ENCODE measurements around the gene DDX41. TPM values are rescaled to one million over a fixed set of nuclear protein-coding genes. Genes with fewer than 3 reads are reported as not detected.

DDX41 gene
- total RNA-seq, 2 donors from 2014 or later: 70.1 to 230 TPM

GRCh38 chr5:177497292-177498012, 19.3 kb downstream of the DDX41 start, which contains the start of gene PDLIM7:
TSS of gene PDLIM7 (minus strand) at chr5:177497604. CDS start at chr5:177496512, 1,092 bp downstream.
- peak within 1 kb of the TSS; percentile 67 to 70 for H3K27ac Mint-ChIP-seq
- ATAC-seq: peak; percentile 81 to 91
- H3K36me3 Mint-ChIP-seq: no peaks in the 10 kb centered on the region
- DNase-seq (ENCODE audit: low spot score in 2 of 2): peak; percentile 96 to 98
- H3K9me3 Mint-ChIP-seq: no peaks in the 10 kb centered on the region

GRCh38 chr5:177496727-177497291, 20.0 kb downstream of the DDX41 start:
- Mint-ChIP-seq H3K27ac (no peak overlapping the region), H3K36me3 (no peaks in the 10 kb centered on the region), H3K9me3 (no peaks in the 10 kb centered on the region)
- DNase-seq (ENCODE audit: low spot score in 2 of 2) (no peak), ATAC-seq (peak in 1 of 2 donors; percentile 8)

- no peak overlapping the region for H3K27ac Mint-ChIP-seq
- no peaks in the 10 kb centered on the region for H3K36me3 Mint-ChIP-seq
- H3K9me3 Mint-ChIP-seq: no peaks in the 10 kb centered on the region
- DNase-seq (ENCODE audit: low spot score in 2 of 2) (no peak), ATAC-seq (no peak)
These were observed 20.6 kb downstream of the DDX41 start for GRCh38 chr5:177496070-177496726.

- no peaks in the 10 kb centered on the region for H3K36me3 Mint-ChIP-seq
- no peak for ATAC-seq
- H3K27ac Mint-ChIP-seq: no peak overlapping the region
- no peak for DNase-seq (ENCODE audit: low spot score in 2 of 2)
- H3K9me3 Mint-ChIP-seq: no peaks in the 10 kb centered on the region
These were observed 21.3 kb downstream of the DDX41 start for GRCh38 chr5:177495243-177496060.

GRCh38 chr5:177494346-177495195, 22.2 kb downstream of the DDX41 start:
- Mint-ChIP-seq H3K27ac (peak overlapping the region; percentile 44 to 75), H3K36me3 (no peaks in the 10 kb centered on the region), H3K9me3 (no peaks in the 10 kb centered on the region)
- DNase-seq (ENCODE audit: low spot score in 2 of 2) (peak in 1 of 2 donors; percentile 71), ATAC-seq (peak; percentile 28 to 62)

GRCh38 chr5:177493795-177494345, 22.9 kb downstream of the DDX41 start:
- H3K9me3 Mint-ChIP-seq: no peaks in the 10 kb centered on the region
- H3K27ac Mint-ChIP-seq: peak overlapping the region; percentile 44 to 75
- H3K36me3 Mint-ChIP-seq: no peaks in the 10 kb centered on the region
- ATAC-seq: no peak
- no peak for DNase-seq (ENCODE audit: low spot score in 2 of 2)

GRCh38 chr5:177492841-177493240, 23.9 kb downstream of the DDX41 start:
- DNase-seq (ENCODE audit: low spot score in 2 of 2): no peak
- ATAC-seq: no peak
- Mint-ChIP-seq H3K9me3 (no peaks in the 10 kb centered on the region), H3K36me3 (no peaks in the 10 kb centered on the region), H3K27ac (peak overlapping the region; percentile 36 to 75)

- Mint-ChIP-seq H3K9me3 (no peaks in the 10 kb centered on the region), H3K36me3 (no peaks in the 10 kb centered on the region), H3K27ac (peak overlapping the region in 1 of 2 donors; percentile 36)
- no peak for DNase-seq (ENCODE audit: low spot score in 2 of 2)
- ATAC-seq: no peak
These were observed 24.6 kb downstream of the DDX41 start for GRCh38 chr5:177491983-177492746.

- no peaks in the 10 kb centered on the region for H3K9me3 Mint-ChIP-seq
- ATAC-seq (peak; percentile 3 to 51), DNase-seq (ENCODE audit: low spot score in 2 of 2) (peak in 1 of 2 donors; percentile 72)
- no peaks in the 10 kb centered on the region for H3K36me3 Mint-ChIP-seq
- no peak overlapping the region for H3K27ac Mint-ChIP-seq
These were observed 25.3 kb downstream of the DDX41 start for GRCh38 chr5:177491429-177491945.

GRCh38 chr5:177490992-177491391, 25.8 kb downstream of the DDX41 start:
- no peak for ATAC-seq
- Mint-ChIP-seq H3K27ac (peak overlapping the region in 1 of 2 donors; percentile 49), H3K36me3 (no peaks in the 10 kb centered on the region), H3K9me3 (no peaks in the 10 kb centered on the region)
- DNase-seq (ENCODE audit: low spot score in 2 of 2): no peak

- ATAC-seq (no peak), DNase-seq (ENCODE audit: low spot score in 2 of 2) (no peak)
- Mint-ChIP-seq H3K27ac (peak overlapping the region; percentile 33 to 49), H3K36me3 (no peaks in the 10 kb centered on the region), H3K9me3 (no peaks in the 10 kb centered on the region)
These were observed 26.3 kb downstream of the DDX41 start for GRCh38 chr5:177490311-177490991.

GRCh38 chr5:177489119-177489716, 27.5 kb downstream of the DDX41 start:
- DNase-seq (ENCODE audit: low spot score in 2 of 2) (no peak), ATAC-seq (no peak)
- H3K9me3 Mint-ChIP-seq: no peaks in the 10 kb centered on the region
- H3K27ac Mint-ChIP-seq: no peak overlapping the region
- no peaks in the 10 kb centered on the region for H3K36me3 Mint-ChIP-seq

GRCh38 chr5:177487975-177488374, 28.8 kb downstream of the DDX41 start:
- DNase-seq (ENCODE audit: low spot score in 2 of 2): no peak
- no peak for ATAC-seq
- no peak overlapping the region for H3K27ac Mint-ChIP-seq
- H3K36me3 Mint-ChIP-seq: no peaks in the 10 kb centered on the region
- no peaks in the 10 kb centered on the region for H3K9me3 Mint-ChIP-seq

- Mint-ChIP-seq H3K9me3 (no peaks in the 10 kb centered on the region), H3K36me3 (no peaks in the 10 kb centered on the region), H3K27ac (no peak overlapping the region)
- no peak for ATAC-seq
- DNase-seq (ENCODE audit: low spot score in 2 of 2): no peak
These were observed 29.6 kb downstream of the DDX41 start for GRCh38 chr5:177487144-177487543.

Measured in activated naive CD4-positive, alpha-beta T cell treated with anti-CD3 and anti-CD28 coated beads, Interleukin-2, amount 50 U/mL, for 72 hours (primary cell).